ENCODE results near the gene COPB1. TPM values are rescaled to one million over a fixed set of nuclear protein-coding genes. Genes with fewer than 3 reads are reported as not detected.
"Not testable (repeated sequence)": the region's sequence is repeated elsewhere in the genome, so short reads cannot be mapped to it uniquely, and the experiment has no call there.

COPB1 gene
- total and polyA plus RNA-seq, 7 donors: 24.7 to 52.1 (median 35.1) TPM

GRCh38 chr11:14538926-14539554 is 39.4 kb upstream of the COPB1 start:
- no peaks in the 10 kb centered on the region for H3K9me3 ChIP-seq
- DNase-seq (no peak), ATAC-seq (no peak)
- H3K4me3 ChIP-seq: no peak overlapping the region
- 51 to 75% (median 53%) methylated on average over 3 of the region's 3 CpGs for WGBS, 3 donors
- H3K27ac ChIP-seq: no peak overlapping the region
- no peaks in the 10 kb centered on the region for H3K36me3 ChIP-seq (ENCODE audit: insufficient read depth in 1 of 2, low read depth in 1 of 2)
- no peaks in the 10 kb centered on the region for H3K27me3 ChIP-seq (ENCODE audit: insufficient read depth in 3 of 3, low read length in 2 of 3)
- no peak for TF ChIP-seq CTCF (IDR thresholded peaks at IDR 0.05)
- no peaks in the 10 kb centered on the region for H3K4me1 ChIP-seq
- intact Hi-C loops (cut with DNase I): loop anchor here in 1 of 2 donors (5.0 kb wide), 1 partner anchor 368 kb away; no protein-coding TSS in a partner anchor

GRCh38 chr11:14538271-14538925 is 38.8 kb upstream of the COPB1 start:
- no peak for TF ChIP-seq CTCF (IDR thresholded peaks at IDR 0.05)
- H3K9me3 ChIP-seq: no peaks in the 10 kb centered on the region
- no peak for DNase-seq
- intact Hi-C loops (cut with DNase I): loop anchor here in 1 of 2 donors (5.0 kb wide), 1 partner anchor 369 kb away; no protein-coding TSS in a partner anchor
- no peaks in the 10 kb centered on the region for H3K36me3 ChIP-seq (ENCODE audit: insufficient read depth in 1 of 2, low read depth in 1 of 2)
- H3K4me1 ChIP-seq: no peaks in the 10 kb centered on the region
- 40 to 52% (median 42%) methylated on average over 6 of the region's 6 CpGs for WGBS, 3 donors
- H3K27ac ChIP-seq: no peak overlapping the region
- no peaks in the 10 kb centered on the region for H3K27me3 ChIP-seq (ENCODE audit: insufficient read depth in 3 of 3, low read length in 2 of 3)
- no peak overlapping the region for H3K4me3 ChIP-seq
- ATAC-seq: no peak

GRCh38 chr11:14537134-14537599 is 37.6 kb upstream of the COPB1 start:
- DNase-seq (no peak), ATAC-seq (no peak)
- Histone ChIP-seq H3K9me3 (no peaks in the 10 kb centered on the region), H3K27me3 (ENCODE audit: insufficient read depth in 3 of 3, low read length in 2 of 3) (no peaks in the 10 kb centered on the region), H3K36me3 (ENCODE audit: insufficient read depth in 1 of 2, low read depth in 1 of 2) (no peaks in the 10 kb centered on the region), H3K4me3 (no peak overlapping the region), H3K4me1 (no peaks in the 10 kb centered on the region), H3K27ac (no peak overlapping the region)
- peak; percentile 55 for TF ChIP-seq CTCF (IDR thresholded peaks at IDR 0.05)
- intact Hi-C loops (cut with DNase I): loop anchor here in 1 of 2 donors (5.0 kb wide), 1 partner anchor 370 kb away; no protein-coding TSS in a partner anchor
- WGBS, 3 donors: 27 to 31% (median 30%) methylated on average over 5 of the region's 5 CpGs

GRCh38 chr11:14535166-14535565 is 35.6 kb upstream of the COPB1 start:
- not testable (repeated sequence) for H3K9me3 ChIP-seq; H3K27ac ChIP-seq; DNase-seq; H3K4me1 ChIP-seq; ATAC-seq; H3K4me3 ChIP-seq; H3K27me3 ChIP-seq (ENCODE audit: insufficient read depth in 3 of 3, low read length in 2 of 3); H3K36me3 ChIP-seq (ENCODE audit: insufficient read depth in 1 of 2, low read depth in 1 of 2)
- intact Hi-C loops (cut with DNase I): loop anchor here in 1 of 2 donors (5.0 kb wide), 1 partner anchor 372 kb away; no protein-coding TSS in a partner anchor
- WGBS, 3 donors: 46 to 79% (median 61%) methylated on average over 4 of the region's 4 CpGs

GRCh38 chr11:14529951-14530350 is 30.3 kb upstream of the COPB1 start:
- no peak for DNase-seq

More at GRCh38 chr11:14529951-14530350, 30.3 kb upstream of the COPB1 start:
- ATAC-seq: no peak
- Histone ChIP-seq H3K9me3 (no peaks in the 10 kb centered on the region), H3K36me3 (ENCODE audit: insufficient read depth in 1 of 2, low read depth in 1 of 2) (no peaks in the 10 kb centered on the region), H3K27ac (no peak overlapping the region), H3K27me3 (ENCODE audit: insufficient read depth in 3 of 3, low read length in 2 of 3) (no peaks in the 10 kb centered on the region), H3K4me3 (no peak overlapping the region), H3K4me1 (no peaks in the 10 kb centered on the region)
- no peak for TF ChIP-seq CTCF (IDR thresholded peaks at IDR 0.05)
- intact Hi-C loops (cut with DNase I): loop anchor here in 1 of 2 donors (10.0 kb wide), 1 partner anchor 115 kb away; the partner anchor contains the start of gene PDE3B
- 95 to 96% (median 96%) methylated on average over 2 of the region's 2 CpGs for WGBS, 3 donors

Data from psoas muscle (tissue), 8 donors.